Left colon (tissue), 2 donors: ENCODE results near the gene ALG11. TPM values are rescaled to one million over a fixed set of nuclear protein-coding genes. Genes with fewer than 3 reads are reported as not detected.

ENCODE experiments used
- ATAC-seq: fragments of 200-7000 bp; cut with Tn5 transposase; one replicate; pipeline ENCODE4 v1.9.1; 2020; ENCODE audit warnings: mild to moderate bottlenecking, moderate library complexity
- DNase-seq, 2 donors: peaks; one replicate each; pipeline ENCODE4 v3.0.0-alpha.2; 2020
- intact Hi-C, 2 donors: fragments of 100-400 bp; cut with DNase I in 1 of 2; cut with micrococcal nuclease in 1 of 2; formaldehyde crosslinking; loops; one replicate each; pipeline versions ENCODE4 v1.11.2 to v1.14.0; 2022; cut with DNase I, micrococcal nuclease
- total RNA-seq, 2 donors: library from RNA; stranded (reverse); fragmentation: NEBNext Ultra II Directional; extraction: Animal tissue kit (Norgen Biotek cat#: 25700); gene quantifications; one replicate each; pipeline ENCODE4 v1.2.1, GENCODE V29; 2021
- donor health status: DM: no; HTN: no; CAD: no.
- donor health status: DM: yes; HTN: yes; CAD: no.

ALG11 gene
- total RNA-seq, 2 donors from 2014 or later = 37.2 to 37.7 TPM

DNA sequence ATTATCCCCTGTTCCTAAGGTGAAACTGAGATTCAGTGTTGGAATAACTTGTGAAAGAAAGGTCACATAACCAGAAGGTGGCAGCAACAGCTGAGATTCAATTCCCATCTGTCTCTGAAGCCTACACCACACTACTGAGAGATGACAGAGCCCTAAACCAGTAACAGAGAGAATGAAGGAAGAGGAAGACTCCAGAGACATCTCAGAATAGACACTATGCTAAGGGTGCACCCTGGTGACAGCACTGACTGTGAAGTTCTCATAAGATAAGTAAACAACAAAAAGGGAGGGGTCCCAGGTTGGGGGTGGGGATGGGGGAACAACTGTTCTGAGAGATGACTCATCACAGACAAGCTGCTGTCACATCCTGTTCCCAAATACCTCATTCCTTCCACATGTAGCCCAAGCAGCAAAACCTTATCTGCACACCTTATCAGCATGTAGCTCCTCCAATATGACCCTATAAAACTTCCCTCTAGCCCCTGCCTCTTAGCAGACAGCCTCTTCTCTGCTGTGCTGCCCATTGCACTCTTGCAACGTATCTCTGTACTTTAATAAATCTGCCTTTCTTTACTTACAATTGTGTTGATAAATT, 58.8 kb downstream of the ALG11 start:
- ATAC-seq (peak; percentile 44), DNase-seq (no peak)
- intact Hi-C loops = no loop called here

Other genes starting within 250 kb of the ALG11 start
- 10 to 100 TPM; 15.2 to 15.3 TPM for gene DHRS12, start 208.2 kb upstream of the ALG11 start, total RNA-seq
- under 1 TPM; 0.06 to 0.11 TPM for gene TMEM272, start 167.2 kb upstream of the ALG11 start, total RNA-seq
- not detected for gene CCDC70, start 150.4 kb upstream of the ALG11 start, total RNA-seq
- 10 to 100 TPM; 18.5 to 27.6 TPM for gene ATP7B, start 948 bp upstream of the ALG11 start, total RNA-seq
- 10 to 100 TPM; 19.9 to 20.9 TPM for gene UTP14C, start 12.3 kb downstream of the ALG11 start, total RNA-seq
- under 1 TPM in 1 of 2 donors, not detected in 1; 0.20 TPM for gene NEK5, start 116.7 kb downstream of the ALG11 start, total RNA-seq
- gene NEK3, start 147.2 kb downstream of the ALG11 start, total RNA-seq = 10 to 100 TPM; 32.6 to 35.4 TPM